ENCODE data around the gene TFDP2. TPM values are rescaled to one million over a fixed set of nuclear protein-coding genes. Genes with fewer than 3 reads are reported as not detected.
"Not testable (repeated sequence)": the region's sequence is repeated elsewhere in the genome, so short reads cannot be mapped to it uniquely, and the experiment has no call there.

The TFDP2 gene
- total RNA-seq, 1 donor from 2014 or later = 15.0 TPM

DNA sequence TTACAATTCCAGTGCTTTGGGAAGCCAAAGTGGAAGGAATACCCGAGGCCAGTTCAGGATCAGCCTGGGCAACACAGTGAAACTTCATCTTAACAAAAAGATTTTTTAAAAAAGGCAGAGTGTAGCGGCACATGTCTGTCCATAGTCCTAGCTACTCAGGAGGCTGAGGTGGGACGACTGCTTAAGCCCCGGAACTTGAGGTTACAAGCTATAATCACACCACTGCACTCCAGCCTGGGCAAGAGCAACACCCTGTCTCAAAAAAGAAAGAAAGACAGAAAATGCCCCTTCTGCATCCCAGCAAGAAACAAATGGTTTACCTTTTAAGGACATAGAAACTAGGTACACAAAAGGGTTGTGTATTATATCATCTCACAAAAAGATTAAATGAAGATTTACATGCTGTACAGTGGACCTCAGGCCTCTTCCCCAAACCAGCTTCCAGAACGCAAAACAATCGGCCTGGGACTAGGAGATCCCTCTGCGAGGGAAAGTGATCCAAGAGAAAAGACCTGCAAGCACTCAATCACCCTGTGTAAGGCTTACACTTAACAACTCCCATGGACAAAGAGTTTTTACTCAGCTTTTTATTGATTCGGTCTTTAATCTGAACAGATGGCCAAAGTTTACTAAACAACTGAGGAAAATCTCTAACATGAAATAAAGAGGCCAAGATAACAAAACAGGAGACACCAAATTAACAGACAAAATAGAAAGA lies 21.2 kb downstream of the TFDP2 start:
- no peak for DNase-seq (ENCODE audit: low read depth in 2 of 2)

DNA sequence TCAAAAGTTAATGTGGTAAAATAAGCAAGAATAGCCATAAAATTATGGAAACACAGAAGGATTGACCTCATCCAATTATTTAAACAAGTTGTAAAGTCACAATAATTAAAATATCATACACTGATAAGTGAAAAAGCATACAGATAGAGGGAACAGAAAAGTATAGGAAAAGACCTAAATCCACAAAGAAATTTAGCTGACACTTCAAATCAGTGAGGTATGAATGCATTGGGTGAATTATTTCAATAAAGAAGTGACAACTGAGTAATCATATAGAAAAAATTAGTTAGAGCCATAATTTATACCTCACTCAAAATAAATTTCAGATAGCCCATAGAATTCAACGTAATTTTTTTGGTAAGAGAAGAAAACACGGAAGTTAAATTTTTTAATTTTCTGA lies 25.1 kb downstream of the TFDP2 start:
- no peak for DNase-seq (ENCODE audit: low read depth in 2 of 2)

DNA sequence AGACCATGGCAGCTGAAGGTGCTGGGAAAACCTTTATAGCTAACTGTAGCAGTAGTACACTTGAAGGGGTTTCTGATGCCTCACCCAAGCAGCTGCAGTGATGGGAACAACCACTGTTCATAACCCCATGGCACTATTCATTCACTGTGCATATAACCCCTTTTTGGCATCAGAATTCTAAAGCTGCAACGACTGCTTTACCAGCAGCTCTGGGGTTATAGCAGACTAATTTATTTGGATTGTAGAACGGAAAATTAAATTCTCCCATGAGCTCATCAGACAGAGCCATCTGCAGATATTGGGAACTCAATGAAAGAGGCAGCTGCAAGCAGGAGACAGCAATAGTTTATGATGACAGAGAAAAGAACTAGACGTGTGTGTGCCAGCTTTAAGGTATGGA lies 28.6 kb downstream of the TFDP2 start:
- DNase-seq (ENCODE audit: low read depth in 2 of 2) = no peak

DNA sequence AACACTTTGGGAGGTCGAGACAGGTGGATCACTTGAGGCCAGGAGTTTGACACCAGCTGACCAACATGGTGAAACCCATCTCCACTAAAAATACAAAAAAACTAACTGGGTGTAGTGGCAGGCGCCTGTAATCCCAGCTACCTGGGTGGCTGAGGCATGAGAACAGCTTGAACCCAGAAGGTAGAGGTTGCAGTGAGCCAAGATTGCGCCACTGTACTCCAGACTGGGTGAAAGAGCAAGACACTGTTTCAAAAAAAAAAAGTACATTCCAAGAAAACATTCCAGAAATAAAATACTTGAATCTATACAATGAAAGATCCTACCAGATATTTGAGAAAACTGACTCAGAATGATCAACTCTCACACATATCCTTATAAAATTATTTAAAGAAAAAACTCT lies 30.4 kb downstream of the TFDP2 start:
- DNase-seq (ENCODE audit: low read depth in 2 of 2) = no peak

DNA sequence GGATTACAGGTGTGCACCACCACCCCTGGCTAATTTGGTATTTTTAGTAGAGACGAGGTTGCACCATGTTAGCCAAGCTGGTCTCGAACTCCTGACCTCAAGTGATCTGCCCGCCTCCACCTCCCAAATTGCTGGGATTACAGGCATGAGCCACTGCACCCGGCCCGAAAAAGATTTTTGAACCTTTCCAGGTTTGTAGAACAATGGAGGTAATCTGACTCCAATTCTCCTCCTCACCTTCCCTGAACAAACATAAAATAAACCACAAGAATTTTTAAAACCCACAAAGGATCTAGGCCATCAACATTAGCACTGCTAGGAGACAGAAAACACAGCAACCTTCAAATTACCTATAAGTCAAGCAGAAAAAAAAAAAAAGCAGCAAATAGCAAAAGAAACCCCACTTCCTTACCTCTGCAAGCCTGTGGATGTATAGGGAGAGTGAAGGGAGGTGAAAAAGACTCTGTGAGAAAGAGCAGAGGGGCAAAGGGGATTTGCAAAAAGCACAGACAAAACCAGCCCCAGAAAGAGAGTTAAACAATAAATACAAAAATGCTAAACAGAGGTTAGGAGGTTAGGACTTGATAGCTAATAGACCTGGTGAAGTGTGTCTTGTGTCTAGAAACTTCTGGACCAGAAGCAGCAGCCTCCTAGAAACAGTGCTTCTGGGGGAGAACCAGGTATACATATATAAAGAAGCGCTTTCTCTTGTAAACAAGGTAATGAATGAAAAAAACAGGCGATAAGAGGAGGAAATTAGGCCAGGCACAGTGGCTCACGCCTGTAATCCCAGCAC lies 32.1 kb downstream of the TFDP2 start:
- DNase-seq (ENCODE audit: low read depth in 2 of 2) = no peak

DNA sequence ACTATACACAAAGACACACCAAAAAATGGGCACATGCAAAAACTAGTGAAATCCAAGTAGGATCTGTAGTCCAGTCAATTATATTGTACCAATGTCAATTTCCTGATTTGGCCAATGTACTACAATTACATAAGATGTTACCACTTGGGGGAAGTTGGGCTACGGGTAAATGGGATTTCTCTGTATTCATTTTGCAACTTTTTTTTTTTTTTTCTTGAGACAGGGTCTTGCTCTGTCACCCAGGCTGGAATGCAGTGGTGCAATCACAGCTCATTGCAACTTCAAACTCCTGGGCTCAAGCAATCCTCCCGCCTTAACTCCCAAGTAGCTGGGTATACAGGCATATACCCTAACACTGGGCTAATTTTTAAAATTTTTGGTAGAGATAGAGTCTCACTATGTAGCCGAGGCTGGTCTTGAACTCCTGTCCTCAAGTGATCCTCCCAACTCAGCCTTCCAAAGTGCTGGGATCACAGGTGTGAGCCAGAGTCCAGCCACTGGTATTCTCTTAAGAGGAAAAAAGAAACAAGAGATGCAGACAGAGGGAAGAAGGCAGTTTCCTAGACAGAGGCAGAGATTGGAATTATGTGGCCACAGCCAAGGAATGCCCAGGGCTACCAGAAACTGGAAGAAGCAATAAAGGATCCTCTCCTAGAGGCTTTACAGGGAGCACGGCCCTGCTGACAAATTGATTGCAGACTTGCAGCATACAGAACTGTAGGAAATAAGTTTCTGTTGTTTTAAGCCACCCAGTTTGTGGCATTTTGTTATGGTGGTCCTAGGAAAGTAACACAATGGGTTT lies 33.3 kb downstream of the TFDP2 start:
- no peak for DNase-seq (ENCODE audit: low read depth in 2 of 2)

DNA sequence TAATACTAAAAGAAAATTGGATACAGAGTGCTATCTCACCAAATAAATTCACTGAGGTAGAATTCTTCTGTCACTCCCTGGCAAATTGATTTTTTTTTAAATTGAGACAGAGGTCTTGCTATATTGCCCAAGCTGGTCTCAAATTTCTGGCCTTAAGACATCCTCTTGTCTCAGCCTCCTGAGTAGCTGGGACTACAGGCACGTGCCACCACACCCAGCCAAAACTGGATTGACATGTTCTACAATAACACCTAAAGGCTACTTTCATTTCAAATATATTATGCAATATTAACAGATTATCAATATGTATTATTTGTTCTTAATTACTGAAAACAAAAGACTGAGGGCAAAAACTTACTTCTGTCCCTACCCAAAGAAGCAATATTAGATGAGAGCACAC lies 36.7 kb downstream of the TFDP2 start:
- no peak for DNase-seq (ENCODE audit: low read depth in 2 of 2)

DNA sequence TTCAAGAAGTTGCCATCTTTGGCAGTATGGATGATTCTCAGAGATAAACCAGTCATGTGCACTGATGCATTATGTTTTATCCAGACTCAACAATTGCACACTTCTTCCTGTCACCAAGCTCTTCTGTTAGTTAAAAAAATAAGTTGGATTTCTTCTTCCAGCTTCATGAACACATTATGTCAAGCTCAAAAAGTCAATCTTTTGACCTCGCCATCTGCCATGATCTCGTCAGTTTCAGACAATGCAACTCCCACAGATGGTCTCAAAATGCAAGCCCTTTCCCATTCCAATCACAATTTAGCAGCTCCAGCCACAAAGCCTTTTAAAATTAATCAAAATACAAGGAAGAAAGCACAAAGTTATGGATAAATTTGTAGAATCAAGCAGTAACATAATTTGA lies 42.8 kb downstream of the TFDP2 start:
- DNase-seq (ENCODE audit: low read depth in 2 of 2) = no peak

DNA sequence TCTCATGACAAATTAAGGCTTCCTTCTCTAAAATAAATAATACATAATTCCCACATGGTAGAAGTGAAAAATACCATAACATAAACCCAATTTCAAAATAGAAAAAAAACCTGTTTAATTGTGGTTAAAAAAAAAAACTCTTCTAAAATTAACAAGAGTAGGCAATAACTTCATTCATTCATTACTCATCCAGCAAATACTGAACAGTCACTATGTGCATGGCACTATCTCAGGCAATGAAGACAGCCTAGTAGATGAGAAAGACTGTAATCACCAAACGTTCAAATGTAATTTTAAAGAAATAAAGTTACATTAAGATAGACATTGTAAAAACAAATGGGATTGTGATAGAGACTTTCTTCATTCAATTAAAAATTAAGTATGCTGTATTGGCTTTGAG lies 43.4 kb downstream of the TFDP2 start:
- DNase-seq (ENCODE audit: low read depth in 2 of 2) = no peak

DNA sequence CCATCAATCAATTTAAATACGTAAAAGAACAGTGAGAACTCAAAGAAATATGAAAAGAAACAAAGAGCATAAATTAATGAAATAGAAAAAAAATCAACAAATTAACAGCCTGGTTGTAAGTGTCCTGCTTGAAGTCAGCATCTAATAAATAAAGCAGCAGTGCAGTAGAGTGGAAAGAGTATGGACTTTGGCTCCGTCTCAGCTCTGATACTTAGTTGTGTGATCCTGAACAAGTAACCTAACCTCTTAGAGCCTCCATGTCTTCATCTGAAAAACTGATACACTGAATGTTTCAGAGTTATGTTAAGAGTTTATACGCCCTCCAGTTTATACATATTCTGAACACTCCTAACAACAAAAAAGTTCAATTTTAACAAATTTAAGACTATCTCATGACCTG lies 44.6 kb downstream of the TFDP2 start:
- no peak for DNase-seq (ENCODE audit: low read depth in 2 of 2)

DNA sequence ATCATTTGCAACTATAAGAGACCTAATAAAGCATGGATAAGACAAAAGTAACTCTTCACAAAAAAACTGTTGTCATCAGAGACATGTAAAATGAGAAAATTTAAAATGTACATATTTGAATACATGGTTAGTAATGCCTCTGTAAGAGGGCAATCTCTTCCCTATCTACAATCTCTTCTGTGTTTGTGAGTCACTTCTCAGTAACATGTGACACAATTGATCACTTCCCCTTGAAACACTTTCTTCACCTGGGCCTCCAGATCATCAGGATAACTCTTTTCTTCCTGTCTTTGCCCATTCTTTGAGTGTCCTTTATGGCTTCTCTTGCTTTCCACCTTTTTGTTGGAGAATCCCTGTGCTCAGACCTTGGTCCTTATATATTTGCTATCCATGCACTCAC lies 50.4 kb downstream of the TFDP2 start:
- DNase-seq (ENCODE audit: low read depth in 2 of 2) = peak in 1 of 2 donors; percentile 6

DNA sequence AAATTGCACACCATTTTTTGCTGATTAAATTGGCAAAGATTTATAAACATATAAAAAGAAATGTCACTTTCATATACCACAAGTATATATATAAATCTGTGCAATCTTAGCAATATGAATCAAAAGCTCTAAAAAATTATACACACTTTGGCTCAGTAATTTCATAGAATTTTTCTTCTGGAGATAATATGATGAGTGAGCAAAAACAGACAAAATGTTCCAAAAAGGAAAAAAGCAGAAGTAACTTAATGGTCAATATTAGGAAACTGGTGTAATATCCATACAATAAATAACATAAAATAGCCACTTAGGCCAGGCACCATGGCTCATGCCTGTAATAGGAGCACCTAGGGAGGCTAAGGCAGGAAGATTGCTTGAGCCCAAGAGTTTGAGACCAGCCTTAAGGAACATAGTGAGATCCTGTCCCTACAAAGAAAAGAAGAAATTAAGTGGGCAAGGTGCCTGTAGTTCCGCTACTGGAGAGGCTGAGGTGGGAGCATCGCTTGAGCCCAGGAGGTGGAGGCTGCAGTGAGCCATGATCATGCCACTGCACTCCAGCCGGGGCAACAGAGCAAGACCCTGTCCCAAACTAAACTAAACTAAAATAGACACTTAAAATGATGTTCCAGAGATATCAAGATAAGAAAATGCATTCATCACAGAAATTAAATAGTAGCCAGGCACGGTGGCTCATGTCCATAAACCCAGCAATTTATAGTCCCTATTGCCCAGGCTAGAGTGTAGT lies 52.1 kb downstream of the TFDP2 start:
- no peak for DNase-seq (ENCODE audit: low read depth in 2 of 2)

DNA sequence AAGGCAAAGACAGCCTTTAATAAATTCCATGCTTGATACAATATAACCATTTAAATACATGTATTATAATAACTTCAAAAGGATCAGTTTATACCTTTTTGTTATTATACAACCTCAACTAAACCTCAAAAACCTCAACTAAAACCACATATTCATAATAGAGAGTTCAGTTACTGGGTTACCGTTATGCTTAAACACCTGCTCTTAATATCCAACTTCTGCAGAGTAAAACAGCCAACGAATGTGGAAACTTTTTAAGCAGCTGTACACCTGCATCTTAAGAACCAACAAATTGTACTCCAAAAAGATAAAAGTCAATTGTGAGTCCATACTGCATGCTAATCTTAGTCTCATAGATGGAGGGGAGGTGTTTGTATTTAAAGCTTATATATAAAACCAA lies 53.5 kb downstream of the TFDP2 start:
- no peak for DNase-seq (ENCODE audit: low read depth in 2 of 2)

DNA sequence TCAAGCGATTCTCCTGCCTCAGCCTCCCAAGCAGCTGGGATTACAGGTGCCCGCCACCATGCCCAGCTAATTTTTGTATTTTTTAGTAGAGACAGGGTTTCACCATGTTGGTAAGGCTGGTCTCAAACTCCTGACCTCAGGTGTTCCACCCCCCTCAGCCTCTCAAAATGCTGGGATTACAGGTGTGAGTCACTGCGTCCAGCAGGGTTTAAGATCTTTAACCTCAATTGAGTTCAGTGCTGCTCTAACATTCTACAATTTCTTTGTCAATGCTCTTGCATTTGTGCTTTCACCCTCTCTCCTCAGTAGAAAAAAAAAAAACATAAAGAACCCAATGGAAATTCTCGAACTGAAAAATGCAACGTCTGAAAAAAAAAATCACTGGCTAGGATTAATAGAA lies 60.4 kb downstream of the TFDP2 start:
- not testable (repeated sequence) for DNase-seq (ENCODE audit: low read depth in 2 of 2)

DNA sequence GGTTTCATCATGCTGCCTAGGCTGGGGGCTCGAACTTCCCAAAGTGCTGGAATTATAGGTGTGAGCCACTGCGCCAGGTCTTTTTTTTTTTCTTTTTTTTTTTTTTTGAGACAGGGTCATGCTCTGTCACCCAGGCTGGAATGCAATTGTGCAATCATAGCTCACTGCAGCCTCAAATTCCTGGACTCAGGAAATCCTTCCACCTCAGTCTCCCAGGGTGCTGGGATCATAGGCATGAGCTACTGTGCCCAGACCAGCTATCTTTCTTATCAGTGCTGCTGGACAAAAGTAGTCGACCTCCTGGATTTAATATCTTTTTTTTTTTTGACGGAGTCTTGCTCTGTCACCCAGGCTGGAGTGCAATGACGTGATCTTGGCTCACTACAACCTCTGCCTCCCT lies 60.8 kb downstream of the TFDP2 start:
- no peak for DNase-seq (ENCODE audit: low read depth in 2 of 2)

DNA sequence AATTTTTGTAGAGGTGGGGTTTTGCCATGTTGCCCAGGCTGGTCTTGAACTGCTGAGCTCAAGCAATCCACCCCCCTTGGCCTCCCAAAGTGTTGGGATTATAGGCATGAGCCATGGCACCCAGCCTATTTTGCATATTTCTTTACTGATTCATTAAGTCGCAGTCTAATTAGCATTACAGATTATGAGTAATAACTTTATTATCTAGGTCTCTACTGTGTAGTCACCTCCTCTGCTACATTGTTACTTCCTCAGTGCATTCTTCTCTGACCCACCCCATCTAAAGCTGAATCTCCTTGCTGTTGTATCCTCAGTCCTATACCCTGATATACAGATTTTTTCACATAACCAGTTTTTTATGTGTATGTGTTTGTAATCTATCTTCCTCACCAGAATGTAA lies 61.7 kb downstream of the TFDP2 start:
- no peak for DNase-seq (ENCODE audit: low read depth in 2 of 2)

DNA sequence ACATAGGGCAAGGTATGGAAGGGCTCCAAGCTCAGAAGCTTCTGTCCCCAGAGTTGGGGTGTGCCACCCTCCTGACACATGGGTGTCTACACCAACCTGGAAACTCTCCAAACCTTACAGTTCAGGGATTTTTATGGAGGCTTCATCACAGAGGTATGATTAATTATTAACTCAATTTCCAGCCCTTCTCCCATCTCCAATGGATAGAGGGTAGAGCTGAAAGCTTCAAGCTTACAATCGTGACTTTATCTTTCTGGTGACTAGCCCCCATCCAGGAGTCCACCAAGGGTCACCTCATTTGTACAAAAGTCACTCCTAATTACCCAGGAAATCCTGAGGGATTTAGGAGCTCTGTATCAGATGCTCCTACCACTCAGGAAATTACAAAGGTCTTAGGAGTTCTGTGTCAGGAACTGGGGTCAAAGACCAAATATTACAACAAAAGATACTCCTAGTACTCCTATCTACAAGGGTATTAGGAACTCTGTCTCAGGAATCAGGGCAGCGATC lies 62.7 kb downstream of the TFDP2 start:
- DNase-seq (ENCODE audit: low read depth in 2 of 2) = no peak

DNA sequence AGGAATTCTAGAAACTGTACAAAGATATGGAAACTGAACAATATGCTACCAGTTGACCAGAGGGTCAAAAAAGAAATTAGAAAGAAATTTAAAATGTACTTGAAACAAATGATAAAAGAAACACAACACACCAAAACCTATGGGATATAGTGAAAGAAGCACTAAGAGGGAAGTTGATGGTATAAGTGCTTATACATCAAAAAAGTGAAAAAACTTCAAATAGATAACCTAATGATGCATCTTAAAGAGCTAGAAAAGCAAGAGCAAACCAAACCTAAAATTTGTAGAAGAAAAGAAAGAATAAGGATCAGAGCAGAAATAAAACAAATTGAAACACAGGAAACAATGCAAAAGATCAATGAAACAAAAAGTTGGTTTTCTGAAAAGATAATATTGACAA lies 68.2 kb downstream of the TFDP2 start:
- no peak for DNase-seq (ENCODE audit: low read depth in 2 of 2)

DNA sequence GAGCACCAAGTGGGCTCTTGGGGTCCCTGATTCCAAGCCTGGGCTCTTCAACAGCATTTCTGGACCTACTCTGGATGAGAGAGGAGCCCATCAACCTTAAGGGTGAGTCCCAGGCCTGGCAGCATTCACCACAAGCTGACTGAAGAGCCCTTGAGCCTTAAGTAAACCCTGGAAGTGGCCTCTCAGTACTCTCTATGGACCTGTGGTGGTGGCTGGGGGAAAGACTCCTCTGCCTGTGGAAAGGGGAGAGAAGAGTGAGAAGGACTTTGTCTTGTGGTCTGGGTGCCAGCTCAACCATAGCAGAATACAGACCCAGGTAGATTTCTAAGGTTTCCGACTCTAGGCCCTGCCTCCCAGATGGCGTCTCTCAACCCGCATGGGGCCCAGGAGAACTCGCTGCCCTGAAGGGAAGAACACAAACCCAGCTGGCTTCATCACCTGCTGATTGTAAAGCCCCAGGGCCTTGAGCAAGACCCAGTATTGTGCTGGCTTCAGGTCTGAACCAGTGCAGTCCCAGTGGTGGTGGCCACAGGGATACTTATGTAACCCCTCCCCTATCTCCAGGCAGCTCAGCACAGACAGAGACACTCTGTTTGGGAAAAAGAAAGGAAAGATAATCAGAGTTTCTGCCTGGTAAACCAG lies 71.4 kb downstream of the TFDP2 start:
- DNase-seq (ENCODE audit: low read depth in 2 of 2) = no peak

DNA sequence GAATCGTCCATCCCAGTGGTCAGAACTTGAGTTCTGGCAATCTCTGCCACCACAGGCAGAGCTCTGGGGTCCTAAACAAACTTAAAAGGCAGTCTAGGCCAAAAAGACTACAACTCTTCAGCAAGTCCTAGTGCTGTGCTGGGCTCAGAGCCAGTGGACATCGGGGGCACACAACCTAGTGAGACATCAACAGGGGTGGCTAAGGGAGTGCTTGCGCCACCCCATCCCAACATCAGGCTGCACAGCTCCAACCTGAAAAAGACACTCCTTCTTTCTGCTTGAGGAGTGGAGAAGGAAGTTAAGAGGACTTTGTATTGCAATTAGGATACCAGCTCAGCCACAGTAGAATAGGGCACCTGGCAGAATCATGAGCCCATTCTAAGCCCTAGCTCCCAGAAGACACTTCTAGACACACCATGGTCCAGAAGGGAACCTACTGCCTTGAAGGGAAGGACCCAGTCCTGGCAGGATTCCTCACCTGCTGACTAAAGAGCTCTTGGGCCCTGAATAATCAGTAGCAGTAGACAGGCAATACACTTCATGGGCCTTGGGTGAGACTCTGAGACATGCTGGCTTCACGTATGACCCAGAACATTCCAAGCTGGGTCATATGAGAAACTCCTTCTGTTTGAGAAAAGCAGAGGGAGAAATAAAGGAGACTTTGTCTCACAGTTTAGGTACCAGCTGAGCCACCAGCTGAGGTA lies 72.0 kb downstream of the TFDP2 start:
- DNase-seq (ENCODE audit: low read depth in 2 of 2) = no peak

Measured in dermis microvascular lymphatic vessel endothelial cell (primary cell).